Stimulated activated CD8-positive, alpha-beta memory T cell treated with anti-CD3 and anti-CD28 coated beads, Interleukin-4, amount 100 ng/mL, for 4 hours (primary cell): ENCODE data around the gene LRRC9.
"Not testable (repeated sequence)": the region's sequence is repeated elsewhere in the genome, so short reads cannot be mapped to it uniquely, and the experiment has no call there.

Source experiments
- DNase-seq, 2 donors: peaks; one replicate each; pipeline ENCODE4 v3.0.0-alpha.2; 2020; ENCODE audit warnings: low read depth in 2 of 2, low spot score in 1 of 2

LRRC9 gene

GRCh38 chr14:59919570-59920377, at the start of gene LRRC9:
Gene LRRC9 (plus strand): TSS chr14:59920144.
- DNase-seq: peak in 1 of 2 donors; percentile 20

GRCh38 chr14:59870277-59871165, 49.4 kb upstream of the LRRC9 start, which contains the start of gene RTN1:
Gene RTN1 (minus strand): TSS chr14:59870776. CDS start chr14:59870630, 146 bp downstream.
- DNase-seq: no peak

- no peak for DNase-seq
Measured at GRCh38 chr14:59871166-59871495, 48.8 kb upstream of the LRRC9 start.

- no peak for DNase-seq
Measured at GRCh38 chr14:59882957-59883356, 37.0 kb upstream of the LRRC9 start.

- DNase-seq: no peak
Measured at GRCh38 chr14:59890676-59891075, 29.3 kb upstream of the LRRC9 start.

- no peak for DNase-seq
Measured at GRCh38 chr14:59895721-59896120, 24.2 kb upstream of the LRRC9 start.

GRCh38 chr14:59897757-59898383, 22.1 kb upstream of the LRRC9 start:
- DNase-seq: no peak

GRCh38 chr14:59900556-59900955, 19.4 kb upstream of the LRRC9 start:
- no peak for DNase-seq

GRCh38 chr14:59904184-59904583, 15.8 kb upstream of the LRRC9 start:
- DNase-seq: no peak

- DNase-seq: no peak
Measured at GRCh38 chr14:59905188-59905587, 14.8 kb upstream of the LRRC9 start.

- no peak for DNase-seq
Measured at GRCh38 chr14:59912443-59912842, 7.5 kb upstream of the LRRC9 start.

- DNase-seq: no peak
Measured at GRCh38 chr14:59913187-59913586, 6.8 kb upstream of the LRRC9 start.

GRCh38 chr14:59918824-59919569, 947 bp upstream of the LRRC9 start:
- no peak for DNase-seq

- DNase-seq: no peak
Measured at GRCh38 chr14:59920378-59920683, 387 bp downstream of the LRRC9 start.

GRCh38 chr14:59925797-59926196, 5.9 kb downstream of the LRRC9 start:
- no peak for DNase-seq

GRCh38 chr14:59926534-59926933, 6.6 kb downstream of the LRRC9 start:
- DNase-seq: no peak

GRCh38 chr14:59931237-59931636, 11.3 kb downstream of the LRRC9 start:
- no peak for DNase-seq

GRCh38 chr14:59936145-59936544, 16.2 kb downstream of the LRRC9 start:
- no peak for DNase-seq

- DNase-seq: no peak
Measured at GRCh38 chr14:59939828-59940227, 19.9 kb downstream of the LRRC9 start.

- DNase-seq: not testable (repeated sequence)
Measured at GRCh38 chr14:59942296-59942862, 22.4 kb downstream of the LRRC9 start.

- DNase-seq: no peak
Measured at GRCh38 chr14:59944909-59945308, 25.0 kb downstream of the LRRC9 start.
